CD4-positive, alpha-beta T cell (primary cell): ENCODE data around the gene SPINT1. TPM values are rescaled to one million over a fixed set of nuclear protein-coding genes. Genes with fewer than 3 reads are reported as not detected.

Source experiments
- ATAC-seq: fragments of 200-7000 bp; cut with Tn5 transposase; one replicate; pipeline ENCODE4 v1.10.0; 2022; ENCODE audit warnings: mild to moderate bottlenecking; ENCODE audit not compliant: poor library complexity
- CTCF ChIA-PET: fragments of 350-600 bp; sonication (Branson Sonifier 250); formaldehyde crosslinking; loops from one replicate; lab custom pipeline; 2021; ENCODE audit warnings: antibody characterized with exemption, inconsistent platforms; lab: Charles Lee
- POLR2A ChIA-PET: fragments of 350-600 bp; sonication (Branson Sonifier 250); formaldehyde crosslinking; loops from one replicate; lab custom pipeline; 2021; ENCODE audit warnings: antibody characterized with exemption, inconsistent platforms; lab: Charles Lee
- DNase-seq, 14 experiments: peaks; one replicate each; pipeline ENCODE4 v3.0.0-alpha.2; 2013 to 2020; ENCODE audit warnings: mixed read lengths in 2 of 14
- H3K27ac ChIP-seq, 2 donors: one replicate each; pipeline versions ENCODE4 v1.5.1 to v1.7.0; 2013; ENCODE audit warnings: low read length in 2 of 2, low read depth in 1 of 2, mild to moderate bottlenecking in 1 of 2
- H3K27me3 ChIP-seq, 2 experiments: 1 replicate in 1 of 2; 2 replicates in 1 of 2; pipeline versions ENCODE4 v1.6.1 to v1.7.0; 2013; ENCODE audit warnings: low read length in 2 of 2, control low read depth in 1 of 2, mild to moderate bottlenecking in 1 of 2, moderate library complexity in 1 of 2; ENCODE audit not compliant: insufficient read depth in 2 of 2, control insufficient read depth in 1 of 2
- H3K36me3 ChIP-seq: one replicate; pipeline ENCODE4 v1.6.1; 2013; ENCODE audit warnings: low read length, control low read depth; ENCODE audit not compliant: insufficient read depth
- H3K4me1 ChIP-seq: one replicate; pipeline ENCODE4 v1.6.1; 2013; ENCODE audit warnings: low read length, control low read depth; ENCODE audit not compliant: insufficient read depth
- H3K4me3 ChIP-seq: one replicate; pipeline ENCODE4 v1.5.1; 2013; ENCODE audit warnings: mild to moderate bottlenecking, low read length, moderate library complexity
- H3K9me3 ChIP-seq, 2 experiments: 1 replicate in 1 of 2; 2 replicates in 1 of 2; pipeline versions ENCODE4 v1.6.1 to v1.7.0; 2013; ENCODE audit warnings: low read length in 2 of 2, mild to moderate bottlenecking in 2 of 2, control low read depth in 1 of 2, moderate library complexity in 1 of 2; ENCODE audit not compliant: control insufficient read depth in 1 of 2, insufficient read depth in 1 of 2
- H3K27ac Mint-ChIP-seq: one replicate; pipeline ENCODE4 v1.8.0; 2020; ENCODE audit warnings: mixed read lengths
- H3K27me3 Mint-ChIP-seq: one replicate; pipeline ENCODE4 v1.8.0; 2021; ENCODE audit warnings: mixed read lengths
- H3K36me3 Mint-ChIP-seq: one replicate; pipeline ENCODE4 v1.8.0; 2021; ENCODE audit warnings: low read depth, mixed read lengths
- H3K4me1 Mint-ChIP-seq: one replicate; pipeline ENCODE4 v1.8.0; 2021; ENCODE audit warnings: low read depth, mixed read lengths
- H3K4me3 Mint-ChIP-seq: one replicate; pipeline ENCODE4 v1.8.0; 2020; ENCODE audit warnings: mild to moderate bottlenecking, mixed read lengths
- H3K9me3 Mint-ChIP-seq: one replicate; pipeline ENCODE4 v1.8.0; 2020; ENCODE audit warnings: mixed read lengths
- CTCF ChIP-seq: fragments of 200-600 bp; IDR thresholded peaks from one replicate; pipeline ENCODE4 v1.8.0; 2022; ENCODE audit warnings: antibody characterized with exemption, mild to moderate bottlenecking
- intact Hi-C, 2 experiments: fragments of 100-400 bp; cut with DNase I in 1 of 2; cut with micrococcal nuclease in 1 of 2; formaldehyde crosslinking; loops; one replicate each; pipeline versions ENCODE4 v1.15.1 to v1.9.0; 2023 to 2025; cut with DNase I, micrococcal nuclease
- total RNA-seq, 174 experiments: library from RNA in 2 of 174; stranded (reverse) in 2 of 174; gene quantifications; one replicate each; pipeline ENCODE4 v1.2.3 and lab custom pipeline; 2021 to 2026

Gene SPINT1
- total RNA-seq, 2 experiments from 2014 or later = 1.0 to 1.6 TPM

GRCh38 chr15:40841741-40842140, 2.1 kb upstream of the SPINT1 start:
- Histone ChIP-seq H3K27me3 (peaks cover 0 to 10% of the 10 kb centered on the region in 2 experiments), H3K4me1 (peaks cover 31% of the 10 kb centered on the region), H3K4me3 (no peak overlapping the region), H3K9me3 (no peaks in the 10 kb centered on the region), H3K36me3 (no peaks in the 10 kb centered on the region), H3K27ac (no peak overlapping the region)
- DNase-seq (no peak), ATAC-seq (no peak)
- Mint-ChIP-seq H3K9me3 (no peaks in the 10 kb centered on the region), H3K4me1 (peaks cover 20% of the 10 kb centered on the region), H3K4me3 (peak overlapping the region; percentile 25), H3K27ac (no peak overlapping the region), H3K36me3 (no peaks in the 10 kb centered on the region), H3K27me3 (peaks cover 9% of the 10 kb centered on the region)
- TF ChIP-seq CTCF = no peak
- ChIA-PET CTCF (no interaction called here), POLR2A (no interaction called here)
- intact Hi-C loops = no loop called here

DNA sequence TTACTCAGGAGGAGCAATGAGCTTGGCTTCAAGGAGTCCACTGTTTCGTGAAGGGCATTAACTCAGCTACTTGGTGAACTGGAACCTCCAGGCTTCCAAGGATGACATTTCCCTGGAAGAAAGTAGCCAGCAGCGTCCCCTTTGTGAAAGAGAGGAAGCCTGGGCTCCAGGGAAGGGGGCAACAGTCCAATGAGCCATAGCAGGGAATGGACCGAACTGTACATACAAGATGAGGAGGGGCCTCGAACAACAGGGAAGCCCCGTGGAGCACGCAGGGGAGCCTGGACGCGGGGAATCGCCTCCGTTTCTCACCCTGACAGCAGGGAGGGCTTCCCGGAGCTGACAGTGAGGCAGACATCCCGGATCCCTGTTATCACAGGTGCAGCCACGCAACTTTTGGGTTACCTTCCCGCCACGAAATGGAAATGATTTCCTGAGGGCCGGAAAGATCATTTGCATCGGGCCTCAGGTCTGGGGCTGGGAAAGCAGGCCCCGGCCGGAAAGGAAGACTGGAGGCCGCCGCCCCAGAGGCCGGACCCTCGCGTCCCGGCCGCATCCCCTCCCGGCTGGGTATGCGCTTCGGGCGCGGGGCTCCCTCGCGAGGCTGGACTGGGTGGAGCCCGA, 475 bp upstream of the SPINT1 start:
- Mint-ChIP-seq H3K36me3 (no peaks in the 10 kb centered on the region), H3K4me3 (peak overlapping the region; percentile 86), H3K27ac (no peak overlapping the region), H3K27me3 (peaks cover 9% of the 10 kb centered on the region), H3K4me1 (peaks cover 34% of the 10 kb centered on the region), H3K9me3 (no peaks in the 10 kb centered on the region)
- Histone ChIP-seq H3K4me3 (peak overlapping the region; percentile 14), H3K9me3 (no peaks in the 10 kb centered on the region), H3K4me1 (peaks cover 42% of the 10 kb centered on the region), H3K27me3 (peaks cover 0 to 10% of the 10 kb centered on the region in 2 experiments), H3K36me3 (no peaks in the 10 kb centered on the region), H3K27ac (no peak overlapping the region)
- intact Hi-C loops = no loop called here
- ChIA-PET CTCF (interaction anchor here (0.6 kb wide), 1 partner anchor 24 kb away, joined by 3 read pairs; no protein-coding TSS in a partner anchor), POLR2A (interaction anchor here (1.0 to 1.4 kb wide), 3 partner anchors 9 to 149 kb away, joined by 3 to 7 read pairs (median 6); partner anchors contain the start of gene RAD51)
- no peak for DNase-seq
- no peak for TF ChIP-seq CTCF
- ATAC-seq = no peak

- TF ChIP-seq CTCF = no peak
- peak; percentile 68 for ATAC-seq
- Mint-ChIP-seq H3K4me3 (peak overlapping the region; percentile 87), H3K4me1 (peaks cover 34% of the 10 kb centered on the region), H3K9me3 (no peaks in the 10 kb centered on the region), H3K36me3 (no peaks in the 10 kb centered on the region), H3K27me3 (peaks cover 9% of the 10 kb centered on the region), H3K27ac (peak overlapping the region; percentile 51)
- Histone ChIP-seq H3K4me3 (peak overlapping the region; percentile 61), H3K27me3 (peaks cover 0 to 10% of the 10 kb centered on the region in 2 experiments), H3K4me1 (peaks cover 42% of the 10 kb centered on the region), H3K36me3 (no peaks in the 10 kb centered on the region), H3K27ac (no peak overlapping the region), H3K9me3 (no peaks in the 10 kb centered on the region)
- CTCF ChIA-PET = interaction anchor here (1.0 kb wide), 1 partner anchor 13 kb away, joined by 5 read pairs; no protein-coding TSS in a partner anchor
- intact Hi-C loops = no loop called here
- peak in 11 of 14 experiments; percentile 9 to 59 (median 29) for DNase-seq
- POLR2A ChIA-PET = interaction anchor here (0.6 to 1.4 kb wide), 3 partner anchors 44 to 150 kb away, joined by 3 to 7 read pairs (median 7); partner anchors contain the start of genes RAD51 and VPS18
Observed at GRCh38 chr15:40844696-40845030, 815 bp downstream of the SPINT1 start.
